SK-N-SH (cell line): ENCODE results near the gene GOLPH3. TPM values are rescaled to one million over a fixed set of nuclear protein-coding genes. Genes with fewer than 3 reads are reported as not detected.

Source experiments
- CTCF ChIA-PET: fragments of 300-600, 350-600 bp; formaldehyde crosslinking; extraction: SDS; loops from one replicate; lab custom pipeline; 2021; lab: Yijun Ruan, JAX
- POLR2A ChIA-PET: fragments of 350-600 bp; sonication (Branson Sonifier 250); formaldehyde crosslinking; extraction: SDS; loops from one replicate; lab custom pipeline; 2020; ENCODE audit warnings: antibody characterized with exemption, inconsistent platforms; lab: Yijun Ruan, JAX
- DNase-seq: peaks from one replicate; pipeline ENCODE4 v3.0.0; 2012
- H2AFZ ChIP-seq: fragments of 200-600 bp; sonication (generic); 2 replicates; pipeline ENCODE4 v1.8.1; 2016; ENCODE audit warnings: antibody characterized with exemption, mild to moderate bottlenecking, low read depth
- H3F3A ChIP-seq: fragments of 200-600 bp; sonication (generic); replicated peaks from 2 replicates; pipeline ENCODE3; 2016; ENCODE audit warnings: antibody characterized with exemption, mild to moderate bottlenecking; ENCODE audit not compliant: insufficient read depth
- H3K27ac ChIP-seq, 2 experiments: fragments of 200-500 bp in 1 of 2; fragments of 200-600 bp in 1 of 2; sonication (Bioruptor generic) in 1 of 2; sonication (generic), shearing (Covaris generic) in 1 of 2; 2 replicates each; pipeline versions ENCODE4 v1.5.1 to v1.6.1; 2014 to 2016; ENCODE audit warnings: low read depth in 2 of 2, inconsistent platforms in 1 of 2, low read length in 1 of 2, mild to moderate bottlenecking in 1 of 2, mixed read lengths in 1 of 2
- H3K27me3 ChIP-seq: fragments of 200-600 bp; sonication (generic), shearing (Covaris generic); 2 replicates; pipeline ENCODE4 v1.6.1; 2016; ENCODE audit warnings: mixed run types; ENCODE audit not compliant: insufficient read depth
- H3K36me3 ChIP-seq, 2 experiments: fragments of 200-500 bp in 1 of 2; fragments of 200-600 bp in 1 of 2; sonication (Bioruptor generic) in 1 of 2; sonication (generic) in 1 of 2; replicated peaks in 1 of 2; 2 replicates each; pipeline versions ENCODE3 to v1.5.1; 2014 to 2016; ENCODE audit warnings: low read length in 1 of 2, mild to moderate bottlenecking in 1 of 2; ENCODE audit not compliant: insufficient read depth in 2 of 2, control insufficient read depth in 1 of 2
- H3K4me1 ChIP-seq, 2 experiments: fragments of 200-500 bp in 1 of 2; fragments of 200-600 bp in 1 of 2; sonication (Bioruptor generic) in 1 of 2; sonication (generic), shearing (Covaris generic) in 1 of 2; 2 replicates each; pipeline versions ENCODE4 v1.5.1 to v1.6.1; 2014 to 2016; ENCODE audit warnings: low read depth in 1 of 2, low read length in 1 of 2, mixed run types in 1 of 2; ENCODE audit not compliant: insufficient read depth in 2 of 2, control insufficient read depth in 1 of 2
- H3K4me2 ChIP-seq: fragments of 200-600 bp; sonication (generic), shearing (Covaris generic); 2 replicates; pipeline ENCODE4 v1.6.1; 2017; ENCODE audit warnings: mixed run types
- H3K4me3 ChIP-seq, 2 experiments: fragments of 200-500 bp in 1 of 2; fragments of 200-600 bp in 1 of 2; sonication (Bioruptor generic) in 1 of 2; sonication (generic), shearing (Covaris generic) in 1 of 2; 2 replicates each; pipeline versions ENCODE4 v1.5.1 to v1.8.1; 2014 to 2016; ENCODE audit warnings: low read depth in 2 of 2, inconsistent platforms in 1 of 2, low read length in 1 of 2, mild to moderate bottlenecking in 1 of 2, mixed read lengths in 1 of 2, moderate library complexity in 1 of 2
- H3K79me2 ChIP-seq: fragments of 200-600 bp; sonication (generic); 2 replicates; pipeline ENCODE4 v1.8.1; 2017; ENCODE audit warnings: mild to moderate bottlenecking; ENCODE audit not compliant: insufficient read depth
- H3K9ac ChIP-seq: fragments of 200-600 bp; sonication (generic); 2 replicates; pipeline ENCODE4 v1.6.1; 2017; ENCODE audit warnings: mixed run types
- H3K9me2 ChIP-seq: fragments of 200-600 bp; sonication (generic); 2 replicates; pipeline ENCODE4 v1.6.1; 2017; ENCODE audit warnings: mixed run types
- H3K9me3 ChIP-seq: fragments of 200-600 bp; sonication (generic); 2 replicates; pipeline ENCODE4 v1.6.1; 2017; ENCODE audit warnings: mixed run types, mild to moderate bottlenecking, moderate library complexity
- H4K20me1 ChIP-seq: fragments of 200-600 bp; sonication (generic); 2 replicates; pipeline ENCODE4 v1.6.1; 2017; ENCODE audit warnings: mild to moderate bottlenecking, mixed run types; ENCODE audit not compliant: insufficient read depth
- CHD2 ChIP-seq: fragments of 150-350 bp; IDR thresholded peaks from 2 replicates; pipeline ENCODE4 v1.6.1; 2018; ENCODE audit warnings: low read length; ENCODE audit not compliant: partially characterized antibody
- CTCF ChIP-seq: fragments of 200-600 bp; sonication (generic); IDR thresholded peaks from 2 replicates; pipeline ENCODE4 v1.6.1; 2017; ENCODE audit warnings: antibody characterized with exemption, mild to moderate bottlenecking, moderate library complexity
- EP300 ChIP-seq, 2 experiments: IDR thresholded peaks; 2 replicates each; pipeline versions ENCODE4 v1.4.0 to v1.6.1; 2012; ENCODE audit warnings: borderline replicate concordance in 1 of 2, low read depth in 1 of 2, low read length in 1 of 2
- FOXM1 ChIP-seq: IDR thresholded peaks from 2 replicates; pipeline ENCODE4 v1.4.0; 2012; ENCODE audit warnings: low read depth, mild to moderate bottlenecking
- PBX3 ChIP-seq: IDR thresholded peaks from 2 replicates; pipeline ENCODE4; 2012
- POLR2AphosphoS5 ChIP-seq: IDR thresholded peaks from 2 replicates; pipeline ENCODE4 v1.6.1; 2012; ENCODE audit warnings: low read depth, low read length
- RCOR1 ChIP-seq: fragments of 150-350 bp; IDR thresholded peaks from 2 replicates; pipeline ENCODE4 v1.6.1; 2017; ENCODE audit warnings: antibody characterized with exemption, low read length
- TCF12 ChIP-seq: IDR thresholded peaks from 2 replicates; pipeline ENCODE4 v1.4.0; 2012
- USF1 ChIP-seq: IDR thresholded peaks from 2 replicates; pipeline ENCODE4 v1.4.0; 2012; ENCODE audit warnings: low read depth, borderline replicate concordance
- ZBTB33 ChIP-seq: IDR thresholded peaks from 2 replicates; pipeline ENCODE4 v1.4.0; 2012; ENCODE audit warnings: low read depth, borderline replicate concordance
- WGBS: methylation state at CpG from one replicate; pipeline ENCODE4 v1.1.6; 2017; ENCODE audit warnings: low lambda C conversion rate; 5-methylcytosine and 5-hydroxymethylcytosine counted together
- polyA plus RNA-seq, 3 experiments: library from polyadenylated mRNA; depleted of rRNA; stranded (reverse); fragments of >200 nt; gene quantifications; 2 replicates each; pipeline ENCODE4 v1.2.3, GENCODE V29; 2012

Gene GOLPH3
- polyA plus RNA-seq, 1 of the 3 experiments (the other 2 are of a cell fraction), result 25.5 TPM

- TF ChIP-seq ZBTB33, result no peak
- no peak for TF ChIP-seq USF1
- TF ChIP-seq FOXM1, result no peak
- no peak for TF ChIP-seq CHD2
- TF ChIP-seq PBX3, result no peak
- TF ChIP-seq, all 33 proteins: peak for 0
These were observed 86.7 kb downstream of the GOLPH3 start (continued) for GRCh38 chr5:32087086-32088082.

GRCh38 chr5:32083981-32084430 lies 90.1 kb downstream of the GOLPH3 start:
- H3K79me2 ChIP-seq, result no peaks in the 10 kb centered on the region
- H3K9me3 ChIP-seq, result no peaks in the 10 kb centered on the region
- H3K4me2 ChIP-seq, result no peak overlapping the region
- no peaks in the 10 kb centered on the region for H3K9me2 ChIP-seq
- no peak overlapping the region for H3K9ac ChIP-seq
- H3K27ac ChIP-seq, result no peak overlapping the region
- 92% methylated on average over 6 of the region's 10 CpGs for WGBS
- DNase-seq, result no peak
- CTCF ChIA-PET, result interaction anchor here (1.4 to 1.8 kb wide), 4 partner anchors 9 to 413 kb away, joined by 3 to 9 read pairs (median 6); no protein-coding TSS in a partner anchor
- POLR2A ChIA-PET, result no interaction called here
- no peak overlapping the region for H2AFZ ChIP-seq
- no peak overlapping the region for H3K4me3 ChIP-seq
- H3F3A ChIP-seq, result no peaks in the 10 kb centered on the region
- no peaks in the 10 kb centered on the region for H3K4me1 ChIP-seq
- no peaks in the 10 kb centered on the region for H3K36me3 ChIP-seq
- TF ChIP-seq TCF12 (no peak), RCOR1 (no peak), EP300 (IDR thresholded peaks at IDR 0.05; ENCODE audit: borderline replicate concordance in 1 of 2, low read depth in 1 of 2, low read length in 1 of 2) (no peak), POLR2AphosphoS5 (no peak), CTCF (no peak)
- H4K20me1 ChIP-seq, result no peaks in the 10 kb centered on the region
- no peaks in the 10 kb centered on the region for H3K27me3 ChIP-seq
